Measurements from ENCODE around the gene NRAP.

GRCh38 chr10:113563306-113564088, 100.3 kb downstream of the NRAP start:
- TF ChIP-seq POLR2A (IDR thresholded peaks at IDR 0.05; ENCODE audit: low read length) (no peak), GATA1 (IDR thresholded peaks at IDR 0.05; ENCODE audit: low read depth, low read length) (no peak)
